OCI-LY3 (cell line): Measurements from ENCODE around the gene PTPRJ.

Experiments used
- H2AFZ ChIP-seq: fragments of 200-600, 300-600 bp; shearing (Covaris generic); 2 replicates; pipeline ENCODE4 v1.6.0; 2014; ENCODE audit warnings: antibody characterized with exemption, low read depth, low read length
- H3K27ac ChIP-seq: fragments of 200-600, 300-600 bp; sonication (generic); 2 replicates; pipeline ENCODE4 v1.5.1; 2014; ENCODE audit warnings: mild to moderate bottlenecking, low read length, moderate library complexity, mixed read lengths
- H3K27me3 ChIP-seq: fragments of 200-600, 300-600 bp; sonication (generic); 2 replicates; pipeline ENCODE4 v1.6.1; 2014; ENCODE audit warnings: low read depth, low read length, mixed read lengths
- H3K36me3 ChIP-seq: fragments of 200-600, 300-600 bp; sonication (generic); replicated peaks from 2 replicates; pipeline ENCODE3; 2014; ENCODE audit warnings: low read depth, low read length, mixed read lengths
- H3K4me1 ChIP-seq: fragments of 300-600, 200-600 bp; sonication (generic); 2 replicates; pipeline ENCODE4 v1.6.1; 2014; ENCODE audit warnings: low read length, mixed read lengths
- H3K4me2 ChIP-seq: fragments of 200-600, 300-600 bp; sonication (generic); 2 replicates; pipeline ENCODE4 v1.6.1; 2014; ENCODE audit warnings: low read length, mixed read lengths
- H3K4me3 ChIP-seq: fragments of 300-600, 200-600 bp; sonication (generic); 2 replicates; pipeline ENCODE4 v1.5.1; 2014; ENCODE audit warnings: antibody characterized with exemption, mild to moderate bottlenecking, low read length, moderate library complexity
- H3K79me2 ChIP-seq: fragments of 300-600, 200-600 bp; shearing (Covaris generic); 2 replicates; pipeline ENCODE4 v1.6.1; 2014; ENCODE audit warnings: mild to moderate bottlenecking, low read length, mixed read lengths
- H3K9ac ChIP-seq: fragments of 300-600, 200-600 bp; shearing (Covaris generic); 2 replicates; pipeline ENCODE4 v1.6.0; 2014; ENCODE audit warnings: mild to moderate bottlenecking, low read length, moderate library complexity
- H3K9me3 ChIP-seq: fragments of 200-600, 300-600 bp; shearing (Covaris generic); 2 replicates; pipeline ENCODE4 v1.6.1; 2014; ENCODE audit warnings: low read length, mixed read lengths; ENCODE audit not compliant: insufficient read depth
- H4K20me1 ChIP-seq: fragments of 200-600, 300-600 bp; sonication (generic); 2 replicates; pipeline ENCODE4 v1.6.1; 2016; ENCODE audit warnings: low read length, mixed read lengths; ENCODE audit not compliant: insufficient read depth
- EZH2phosphoT487 ChIP-seq: fragments of 200-600 bp; shearing (Covaris generic); IDR thresholded peaks from 2 replicates; pipeline ENCODE4 v1.6.1; 2018; ENCODE audit warnings: antibody characterized with exemption, mixed run types, low read depth
- TF ChIP-seq, protein P1 (sequence below): fragments of 200-600, 300-600 bp; sonication (generic); IDR thresholded peaks from 2 replicates; pipeline ENCODE4 v1.5.1; 2014; ENCODE audit warnings: antibody characterized with exemption, low read length, low read depth

Gene PTPRJ

DNA sequence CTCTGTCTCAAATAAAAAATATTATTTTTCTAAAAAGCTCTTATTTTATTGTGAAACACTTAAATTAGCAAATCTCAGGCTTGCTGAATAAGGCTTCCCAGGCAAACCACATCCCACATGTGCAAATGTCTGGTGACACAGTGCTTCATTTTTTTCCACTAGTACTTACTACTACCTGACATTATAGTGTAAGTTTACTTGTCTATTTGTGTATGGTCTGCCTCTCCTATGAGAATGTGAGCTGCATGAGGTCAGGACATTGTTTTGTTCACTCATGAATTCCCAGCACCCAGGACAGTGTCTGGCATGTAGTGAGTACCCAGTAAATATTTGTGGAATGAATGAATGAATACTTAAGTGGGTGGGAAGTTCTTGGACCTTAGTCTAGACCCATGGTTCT lies 103.1 kb downstream of the PTPRJ start:
- H3K36me3 ChIP-seq = peaks cover 29% of the 10 kb centered on the region
- no peak overlapping the region for H3K27ac ChIP-seq
- peaks cover 93% of the 10 kb centered on the region for H4K20me1 ChIP-seq
- peaks cover 39% of the 10 kb centered on the region for H3K4me1 ChIP-seq
- no peak overlapping the region for H3K4me3 ChIP-seq
- no peak overlapping the region for H3K9ac ChIP-seq
- no peak overlapping the region for H3K4me2 ChIP-seq
- TF ChIP-seq, protein P1, sequence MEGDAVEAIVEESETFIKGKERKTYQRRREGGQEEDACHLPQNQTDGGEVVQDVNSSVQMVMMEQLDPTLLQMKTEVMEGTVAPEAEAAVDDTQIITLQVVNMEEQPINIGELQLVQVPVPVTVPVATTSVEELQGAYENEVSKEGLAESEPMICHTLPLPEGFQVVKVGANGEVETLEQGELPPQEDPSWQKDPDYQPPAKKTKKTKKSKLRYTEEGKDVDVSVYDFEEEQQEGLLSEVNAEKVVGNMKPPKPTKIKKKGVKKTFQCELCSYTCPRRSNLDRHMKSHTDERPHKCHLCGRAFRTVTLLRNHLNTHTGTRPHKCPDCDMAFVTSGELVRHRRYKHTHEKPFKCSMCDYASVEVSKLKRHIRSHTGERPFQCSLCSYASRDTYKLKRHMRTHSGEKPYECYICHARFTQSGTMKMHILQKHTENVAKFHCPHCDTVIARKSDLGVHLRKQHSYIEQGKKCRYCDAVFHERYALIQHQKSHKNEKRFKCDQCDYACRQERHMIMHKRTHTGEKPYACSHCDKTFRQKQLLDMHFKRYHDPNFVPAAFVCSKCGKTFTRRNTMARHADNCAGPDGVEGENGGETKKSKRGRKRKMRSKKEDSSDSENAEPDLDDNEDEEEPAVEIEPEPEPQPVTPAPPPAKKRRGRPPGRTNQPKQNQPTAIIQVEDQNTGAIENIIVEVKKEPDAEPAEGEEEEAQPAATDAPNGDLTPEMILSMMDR = no peak
- TF ChIP-seq EZH2phosphoT487 = no peak
- peaks cover 93% of the 10 kb centered on the region for H3K79me2 ChIP-seq
- no peaks in the 10 kb centered on the region for H3K9me3 ChIP-seq
- H2AFZ ChIP-seq = no peak overlapping the region
- no peaks in the 10 kb centered on the region for H3K27me3 ChIP-seq

DNA sequence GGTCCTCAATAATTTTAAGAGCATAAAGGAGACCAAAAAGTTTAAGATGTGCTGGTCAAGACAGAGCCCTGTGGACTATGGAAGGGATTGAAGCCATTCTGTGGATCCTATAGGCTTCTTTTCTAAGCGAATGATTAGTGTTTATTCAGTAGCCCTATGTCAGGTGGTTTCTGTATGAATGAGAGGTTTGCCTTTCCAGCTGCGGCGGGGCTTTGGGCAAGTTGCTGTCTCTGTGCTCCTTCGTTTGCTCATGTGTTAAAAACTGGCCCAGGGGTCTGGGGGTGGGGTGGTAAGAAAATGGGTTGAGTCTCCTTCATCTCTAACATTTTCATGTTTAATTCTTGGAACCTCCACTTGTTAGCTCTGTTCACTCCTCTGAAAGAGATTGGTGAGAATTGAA lies 105.3 kb downstream of the PTPRJ start:
- Histone ChIP-seq H3K27ac (no peak overlapping the region), H4K20me1 (peaks cover 93% of the 10 kb centered on the region), H3K4me1 (peaks cover 38% of the 10 kb centered on the region), H3K9ac (no peak overlapping the region), H3K4me3 (no peak overlapping the region), H3K79me2 (peaks cover 91% of the 10 kb centered on the region), H3K27me3 (no peaks in the 10 kb centered on the region), H2AFZ (no peak overlapping the region), H3K36me3 (peaks cover 24% of the 10 kb centered on the region), H3K4me2 (no peak overlapping the region), H3K9me3 (no peaks in the 10 kb centered on the region)
- no peak for TF ChIP-seq EZH2phosphoT487
- TF ChIP-seq, protein P1 = no peak

DNA sequence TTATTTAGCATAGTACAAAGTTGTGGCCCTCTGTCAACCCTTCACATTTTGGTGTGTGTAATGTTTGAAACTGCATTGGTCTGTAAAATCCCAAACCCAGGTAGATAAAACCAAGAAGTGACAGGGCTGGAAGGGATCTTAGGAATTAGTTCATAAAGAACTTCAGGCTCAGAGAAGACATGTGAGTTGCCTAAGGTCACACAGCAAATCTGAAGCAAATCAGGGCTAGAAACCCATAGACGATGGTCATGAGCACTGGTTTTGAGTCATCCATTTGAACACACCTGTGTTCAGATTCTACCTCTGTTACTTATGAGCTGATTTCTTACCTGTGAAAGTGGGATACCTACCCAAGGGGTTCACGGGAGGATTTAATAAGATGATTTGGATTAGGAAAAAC lies 107.1 kb downstream of the PTPRJ start:
- Histone ChIP-seq H4K20me1 (peaks cover 91% of the 10 kb centered on the region), H3K4me1 (peaks cover 37% of the 10 kb centered on the region), H3K4me3 (no peak overlapping the region), H3K36me3 (peaks cover 20% of the 10 kb centered on the region), H3K79me2 (peaks cover 90% of the 10 kb centered on the region), H3K27ac (no peak overlapping the region), H3K9me3 (no peaks in the 10 kb centered on the region), H3K9ac (no peak overlapping the region), H3K4me2 (peak overlapping the region; percentile 18), H2AFZ (no peak overlapping the region), H3K27me3 (no peaks in the 10 kb centered on the region)
- TF ChIP-seq, protein P1 = no peak
- TF ChIP-seq EZH2phosphoT487 = no peak

DNA sequence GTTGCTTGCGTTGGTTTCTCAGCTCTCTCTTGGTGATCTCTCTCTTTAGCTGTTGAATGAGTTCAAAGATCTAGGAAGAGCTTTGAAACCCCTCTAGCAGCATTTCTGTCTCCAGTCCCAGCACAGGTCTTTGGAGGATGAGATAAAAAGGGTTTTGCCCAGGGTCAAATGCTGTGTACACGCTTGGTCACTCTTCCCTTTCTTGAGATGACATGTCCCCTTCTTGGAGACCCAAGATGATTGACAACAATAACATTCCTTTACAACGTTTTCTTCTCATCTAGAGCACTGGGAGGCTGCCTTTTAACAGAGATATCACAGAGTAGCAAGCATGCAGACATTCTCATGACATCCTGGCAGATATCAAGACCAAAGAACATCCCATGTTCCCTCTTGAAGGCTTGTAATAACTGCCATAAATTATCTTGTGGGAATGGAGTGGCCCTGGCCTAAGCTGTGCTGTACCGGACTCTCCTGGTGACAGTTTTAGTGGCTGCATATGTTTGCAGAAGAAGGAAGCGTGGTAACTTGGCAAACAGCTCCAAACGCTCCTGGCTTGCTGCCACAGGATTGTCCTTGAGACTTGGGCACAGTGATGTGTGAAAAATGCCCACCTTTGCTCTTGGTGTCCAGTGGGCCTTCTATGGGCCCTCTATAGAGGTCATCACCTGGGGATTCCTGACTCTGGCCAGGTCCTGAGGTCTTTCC lies 107.8 kb downstream of the PTPRJ start:
- no peaks in the 10 kb centered on the region for H3K27me3 ChIP-seq
- peaks cover 16% of the 10 kb centered on the region for H3K36me3 ChIP-seq
- H3K79me2 ChIP-seq = peaks cover 91% of the 10 kb centered on the region
- H3K4me1 ChIP-seq = peaks cover 44% of the 10 kb centered on the region
- H4K20me1 ChIP-seq = peaks cover 91% of the 10 kb centered on the region
- H3K4me3 ChIP-seq = no peak overlapping the region
- no peak overlapping the region for H2AFZ ChIP-seq
- H3K27ac ChIP-seq = no peak overlapping the region
- H3K9me3 ChIP-seq = no peaks in the 10 kb centered on the region
- no peak overlapping the region for H3K9ac ChIP-seq
- H3K4me2 ChIP-seq = 0 out of 2 replicates have a peak overlapping the region, but pooled peaks have one; percentile 18
- TF ChIP-seq EZH2phosphoT487 = no peak
- TF ChIP-seq, protein P1 = no peak
